ENCODE measurements around the gene SPAG16.
A peak's percentile ranks its signal among the peaks of the same experiment; 100 is the strongest.

The SPAG16 gene

GRCh38 chr2:213284105-213285090 lies at the start of gene SPAG16:
SPAG16 (plus strand) TSS chr2:213284464.
- Mint-ChIP-seq H3K27ac (peak within 1 kb of the TSS; percentile 80), H3K27me3 (ENCODE audit: low read depth) (no peaks in the 10 kb centered on the region), H3K4me3 (peak within 1 kb of the TSS; percentile 88), H3K36me3 (ENCODE audit: low read depth) (no peaks in the 10 kb centered on the region), H3K9me3 (no peaks in the 10 kb centered on the region), H3K4me1 (ENCODE audit: low read depth) (peaks cover 17% of the 10 kb centered on the region)

- no peaks in the 10 kb centered on the region for H3K36me3 Mint-ChIP-seq (ENCODE audit: low read depth)
Measured at GRCh38 chr2:213234641-213235040, 49.6 kb upstream of the SPAG16 start.

GRCh38 chr2:213235741-213236140 lies 48.5 kb upstream of the SPAG16 start:
- H3K4me3 Mint-ChIP-seq, result no peak overlapping the region
- H3K9me3 Mint-ChIP-seq, result no peaks in the 10 kb centered on the region
- no peak overlapping the region for H3K27ac Mint-ChIP-seq
- H3K36me3 Mint-ChIP-seq (ENCODE audit: low read depth), result no peaks in the 10 kb centered on the region
- H3K27me3 Mint-ChIP-seq (ENCODE audit: low read depth), result peaks cover 28% of the 10 kb centered on the region
- H3K4me1 Mint-ChIP-seq (ENCODE audit: low read depth), result peaks cover 12% of the 10 kb centered on the region

More at GRCh38 chr2:213234641-213235040, 49.6 kb upstream of the SPAG16 start:
- H3K4me1 Mint-ChIP-seq (ENCODE audit: low read depth), result peaks cover 12% of the 10 kb centered on the region
- peaks cover 28% of the 10 kb centered on the region for H3K27me3 Mint-ChIP-seq (ENCODE audit: low read depth)
- H3K27ac Mint-ChIP-seq, result no peak overlapping the region
- H3K9me3 Mint-ChIP-seq, result no peaks in the 10 kb centered on the region
- no peak overlapping the region for H3K4me3 Mint-ChIP-seq

- Mint-ChIP-seq H3K4me3 (no peak overlapping the region), H3K4me1 (ENCODE audit: low read depth) (peaks cover 12% of the 10 kb centered on the region), H3K27ac (no peak overlapping the region), H3K9me3 (no peaks in the 10 kb centered on the region), H3K27me3 (ENCODE audit: low read depth) (peaks cover 37% of the 10 kb centered on the region), H3K36me3 (ENCODE audit: low read depth) (no peaks in the 10 kb centered on the region)
Measured at GRCh38 chr2:213237251-213237650, 47.0 kb upstream of the SPAG16 start.

DNA sequence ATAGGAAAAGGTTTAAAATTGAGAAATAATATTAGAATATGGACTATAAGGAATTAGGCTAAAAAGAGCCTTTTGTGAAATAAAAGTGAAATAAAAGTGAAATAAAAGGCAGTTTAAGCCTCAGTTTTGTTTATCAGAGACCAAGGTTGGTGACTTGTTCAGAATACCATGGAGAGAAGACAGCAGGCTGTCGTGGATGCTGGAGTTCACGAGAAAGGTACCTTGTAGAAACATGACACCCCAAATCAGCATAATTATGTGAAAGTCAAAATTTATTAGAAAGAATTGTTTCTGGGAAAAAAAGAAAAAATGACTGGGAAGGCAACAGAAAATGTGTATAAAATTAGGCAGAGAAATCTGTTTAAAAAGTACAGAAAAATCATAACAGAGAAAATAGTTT lies 46.5 kb upstream of the SPAG16 start:
- no peak overlapping the region for H3K4me3 Mint-ChIP-seq
- H3K36me3 Mint-ChIP-seq (ENCODE audit: low read depth), result no peaks in the 10 kb centered on the region
- peaks cover 36% of the 10 kb centered on the region for H3K27me3 Mint-ChIP-seq (ENCODE audit: low read depth)
- H3K4me1 Mint-ChIP-seq (ENCODE audit: low read depth), result peaks cover 12% of the 10 kb centered on the region
- no peaks in the 10 kb centered on the region for H3K9me3 Mint-ChIP-seq
- H3K27ac Mint-ChIP-seq, result no peak overlapping the region

GRCh38 chr2:213238753-213239495 lies 45.3 kb upstream of the SPAG16 start:
- Mint-ChIP-seq H3K4me3 (no peak overlapping the region), H3K27me3 (ENCODE audit: low read depth) (peaks cover 31% of the 10 kb centered on the region), H3K36me3 (ENCODE audit: low read depth) (no peaks in the 10 kb centered on the region), H3K9me3 (no peaks in the 10 kb centered on the region), H3K27ac (no peak overlapping the region), H3K4me1 (ENCODE audit: low read depth) (peaks cover 7% of the 10 kb centered on the region)

- Mint-ChIP-seq H3K4me1 (ENCODE audit: low read depth) (peaks cover 4% of the 10 kb centered on the region), H3K4me3 (no peak overlapping the region), H3K27ac (no peak overlapping the region), H3K9me3 (no peaks in the 10 kb centered on the region), H3K27me3 (ENCODE audit: low read depth) (peaks cover 28% of the 10 kb centered on the region), H3K36me3 (ENCODE audit: low read depth) (no peaks in the 10 kb centered on the region)
Measured at GRCh38 chr2:213241817-213242216, 42.4 kb upstream of the SPAG16 start.

DNA sequence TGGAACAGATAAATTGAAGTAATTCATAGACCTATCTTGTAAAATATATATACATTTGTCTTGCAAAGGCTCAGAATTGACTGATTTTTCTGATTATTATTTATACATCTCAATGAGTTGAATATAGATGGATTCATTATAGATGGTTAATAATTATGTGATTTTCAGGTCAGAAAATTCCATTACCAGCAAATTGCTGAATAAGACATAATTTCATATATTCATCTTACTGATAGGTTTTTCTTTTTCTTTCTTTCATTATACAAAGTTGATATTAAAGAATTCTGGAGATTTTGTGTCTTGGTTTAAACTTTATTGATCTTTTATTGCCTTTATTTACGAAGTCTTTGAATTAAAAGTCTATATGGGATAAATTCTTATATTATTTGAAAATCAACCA lies 41.6 kb upstream of the SPAG16 start:
- Mint-ChIP-seq H3K4me3 (no peak overlapping the region), H3K27me3 (ENCODE audit: low read depth) (peaks cover 23% of the 10 kb centered on the region), H3K27ac (no peak overlapping the region), H3K36me3 (ENCODE audit: low read depth) (no peaks in the 10 kb centered on the region), H3K4me1 (ENCODE audit: low read depth) (peaks cover 4% of the 10 kb centered on the region), H3K9me3 (no peaks in the 10 kb centered on the region)

GRCh38 chr2:213243189-213244044 lies 40.8 kb upstream of the SPAG16 start:
- H3K27ac Mint-ChIP-seq, result no peak overlapping the region
- H3K4me3 Mint-ChIP-seq, result no peak overlapping the region
- H3K4me1 Mint-ChIP-seq (ENCODE audit: low read depth), result peaks cover 6% of the 10 kb centered on the region
- H3K9me3 Mint-ChIP-seq, result no peaks in the 10 kb centered on the region
- no peaks in the 10 kb centered on the region for H3K36me3 Mint-ChIP-seq (ENCODE audit: low read depth)
- H3K27me3 Mint-ChIP-seq (ENCODE audit: low read depth), result peaks cover 23% of the 10 kb centered on the region

- Mint-ChIP-seq H3K9me3 (no peaks in the 10 kb centered on the region), H3K27ac (no peak overlapping the region), H3K4me1 (ENCODE audit: low read depth) (peaks cover 9% of the 10 kb centered on the region), H3K36me3 (ENCODE audit: low read depth) (no peaks in the 10 kb centered on the region), H3K27me3 (ENCODE audit: low read depth) (peaks cover 9% of the 10 kb centered on the region), H3K4me3 (no peak overlapping the region)
Measured at GRCh38 chr2:213246497-213247281, 37.6 kb upstream of the SPAG16 start.

DNA sequence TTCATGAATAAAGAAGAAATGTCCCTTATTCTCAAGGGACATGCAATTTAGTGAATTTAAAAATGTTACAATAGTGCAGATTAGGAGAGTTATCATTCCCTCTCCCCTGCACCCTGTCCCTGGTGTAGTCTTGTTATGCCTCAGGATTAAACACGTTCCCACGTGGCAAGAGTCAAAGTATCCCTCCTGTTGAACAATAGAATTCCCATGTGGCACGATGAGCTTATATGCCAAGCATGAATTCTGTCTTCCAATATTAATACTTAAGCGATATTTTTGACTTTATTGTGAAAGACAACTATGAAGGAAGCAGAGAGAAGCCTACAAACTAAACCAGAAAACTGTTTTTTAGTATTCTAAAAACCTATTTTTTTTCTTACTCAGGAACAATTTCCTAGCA lies 36.7 kb upstream of the SPAG16 start:
- Mint-ChIP-seq H3K36me3 (ENCODE audit: low read depth) (no peaks in the 10 kb centered on the region), H3K4me1 (ENCODE audit: low read depth) (peaks cover 9% of the 10 kb centered on the region), H3K4me3 (no peak overlapping the region), H3K9me3 (no peaks in the 10 kb centered on the region), H3K27ac (no peak overlapping the region), H3K27me3 (ENCODE audit: low read depth) (peaks cover 4% of the 10 kb centered on the region)

DNA sequence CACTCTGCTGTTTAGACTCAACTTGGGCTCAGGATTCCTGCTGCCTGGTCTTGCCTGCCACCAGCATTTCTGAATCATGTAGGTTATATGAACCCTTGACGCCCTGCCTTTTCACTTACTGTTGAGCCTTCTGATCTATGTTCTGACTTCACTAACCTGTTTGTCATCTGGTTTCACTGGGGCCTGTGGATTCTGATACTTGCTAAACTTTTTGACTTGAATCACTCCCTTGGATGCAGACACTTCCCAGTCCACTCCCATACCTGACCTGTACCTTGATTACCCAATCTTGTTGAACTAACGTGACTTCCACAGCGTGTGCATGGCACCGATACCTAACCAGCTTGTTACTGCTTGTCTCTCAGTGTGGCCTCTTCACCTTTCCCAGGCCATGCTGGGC lies 35.6 kb upstream of the SPAG16 start:
- Mint-ChIP-seq H3K27me3 (ENCODE audit: low read depth) (no peaks in the 10 kb centered on the region), H3K4me3 (no peak overlapping the region), H3K9me3 (no peaks in the 10 kb centered on the region), H3K4me1 (ENCODE audit: low read depth) (peaks cover 4% of the 10 kb centered on the region), H3K27ac (no peak overlapping the region), H3K36me3 (ENCODE audit: low read depth) (no peaks in the 10 kb centered on the region)

DNA sequence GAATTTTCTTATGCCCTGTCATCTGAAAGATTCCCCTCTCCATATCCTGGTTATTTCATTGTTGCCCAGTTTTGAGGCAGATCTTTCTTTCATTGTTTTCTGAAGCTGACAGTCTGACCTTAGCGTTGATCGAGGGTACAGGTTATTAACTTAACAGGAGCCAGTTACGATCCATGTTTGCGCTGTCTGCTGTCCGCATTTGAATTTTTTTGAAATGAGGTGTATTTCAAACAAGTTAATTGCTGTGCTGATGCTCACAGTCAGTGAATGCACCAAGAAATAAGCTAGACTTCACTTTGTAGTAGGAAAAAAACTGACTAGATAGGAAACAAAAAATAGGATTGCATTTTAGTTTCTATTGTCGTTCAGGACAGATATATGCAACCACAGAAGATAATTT lies 34.8 kb upstream of the SPAG16 start:
- Mint-ChIP-seq H3K4me1 (ENCODE audit: low read depth) (peaks cover 4% of the 10 kb centered on the region), H3K36me3 (ENCODE audit: low read depth) (no peaks in the 10 kb centered on the region), H3K9me3 (no peaks in the 10 kb centered on the region), H3K4me3 (no peak overlapping the region), H3K27ac (no peak overlapping the region), H3K27me3 (ENCODE audit: low read depth) (no peaks in the 10 kb centered on the region)
